NT2/D1 (cell line): Measurements from ENCODE around the gene EFCAB6.

Experiments used
- DNase-seq: peaks from one replicate; pipeline ENCODE4 v3.0.0-alpha.2; 2011; ENCODE audit warnings: low read depth, low spot score
- H3K27me3 ChIP-seq: 2 replicates; pipeline ENCODE4 v1.6.0; 2011; ENCODE audit warnings: mild to moderate bottlenecking; ENCODE audit not compliant: insufficient read length, insufficient read depth
- H3K36me3 ChIP-seq: 2 replicates; pipeline ENCODE4 v1.6.1; 2011; ENCODE audit warnings: mild to moderate bottlenecking, low read length, mixed read lengths; ENCODE audit not compliant: insufficient read depth, insufficient read length
- H3K4me1 ChIP-seq: 2 replicates; pipeline ENCODE4 v1.5.1; 2011; ENCODE audit not compliant: insufficient read depth, insufficient read length
- H3K4me3 ChIP-seq: 2 replicates; pipeline ENCODE4 v1.5.1; 2011; ENCODE audit warnings: low read depth; ENCODE audit not compliant: insufficient read length
- H3K9ac ChIP-seq: 2 replicates; pipeline ENCODE4 v1.6.0; 2011; ENCODE audit warnings: low read depth; ENCODE audit not compliant: insufficient read length
- H3K9me3 ChIP-seq: 2 replicates; pipeline ENCODE4 v1.5.1; 2011; ENCODE audit warnings: mild to moderate bottlenecking, low read length; ENCODE audit not compliant: insufficient read depth
- SUZ12 ChIP-seq: IDR thresholded peaks from 2 replicates; pipeline ENCODE4 v1.6.1; 2011; ENCODE audit not compliant: insufficient read length, insufficient read depth; ENCODE audit errors: extremely low read depth
- YY1 ChIP-seq: IDR thresholded peaks from 2 replicates; pipeline ENCODE4 v1.6.1; 2011; ENCODE audit not compliant: insufficient read length, insufficient read depth
- ZNF274 ChIP-seq: IDR thresholded peaks from 2 replicates; pipeline ENCODE4 v1.6.1; 2011; ENCODE audit warnings: mild to moderate bottlenecking, low read depth, low read length

The EFCAB6 gene

DNA sequence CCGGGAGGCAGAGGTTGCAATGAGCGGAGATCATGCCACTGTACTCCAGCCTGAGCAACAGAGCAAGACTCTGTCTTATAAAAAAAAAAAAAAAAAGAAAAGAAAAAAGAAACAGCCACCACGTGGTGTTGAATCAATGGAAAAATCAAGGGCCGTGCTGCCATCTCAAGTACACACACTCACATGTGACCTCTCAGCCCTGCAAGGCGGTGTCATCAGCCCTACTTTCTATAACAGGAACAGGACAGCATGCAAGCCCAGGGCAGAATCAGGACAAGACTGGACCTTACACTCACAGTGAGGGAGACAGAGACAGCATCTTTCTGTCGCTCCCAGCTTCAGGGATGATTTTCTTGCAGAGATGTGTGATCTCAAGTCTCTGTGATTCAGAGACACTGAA, 220.7 kb downstream of the EFCAB6 start:
- H3K4me1 ChIP-seq, result no peaks in the 10 kb centered on the region
- H3K36me3 ChIP-seq, result no peaks in the 10 kb centered on the region
- no peaks in the 10 kb centered on the region for H3K27me3 ChIP-seq
- TF ChIP-seq SUZ12, result no peak
- TF ChIP-seq ZNF274, result no peak
- no peak for TF ChIP-seq YY1
- no peaks in the 10 kb centered on the region for H3K9me3 ChIP-seq
- H3K4me3 ChIP-seq, result no peak overlapping the region
- H3K9ac ChIP-seq, result no peak overlapping the region
- DNase-seq, result no peak

DNA sequence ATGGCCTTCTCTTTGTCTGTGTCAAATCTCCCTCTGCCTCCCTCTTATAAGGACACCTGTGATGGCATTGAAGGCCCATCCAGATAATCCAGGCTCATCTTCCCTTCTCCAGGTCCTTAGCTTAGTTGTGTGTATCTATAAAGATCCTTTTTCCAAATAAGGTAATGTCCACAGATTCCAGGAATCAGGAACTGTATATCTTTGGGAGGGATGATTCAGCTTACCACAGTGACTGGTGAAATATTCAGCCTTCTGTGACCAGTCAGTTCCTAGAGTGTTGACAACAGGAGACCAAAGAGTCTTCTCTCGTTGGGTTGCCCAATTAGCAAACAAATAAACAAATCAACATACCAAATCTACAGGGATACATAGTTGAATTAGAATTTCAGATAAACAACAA, 224.5 kb downstream of the EFCAB6 start:
- Histone ChIP-seq H3K9ac (no peak overlapping the region), H3K4me3 (no peak overlapping the region), H3K9me3 (peaks cover 23% of the 10 kb centered on the region), H3K27me3 (no peaks in the 10 kb centered on the region), H3K36me3 (no peaks in the 10 kb centered on the region), H3K4me1 (no peaks in the 10 kb centered on the region)
- TF ChIP-seq ZNF274 (no peak), SUZ12 (no peak), YY1 (no peak)
- no peak for DNase-seq

GRCh38 chr22:43583501-43583900, 228.6 kb downstream of the EFCAB6 start:
- H3K4me1 ChIP-seq, result no peaks in the 10 kb centered on the region
- no peak for DNase-seq
- peaks cover 26% of the 10 kb centered on the region for H3K9me3 ChIP-seq
- no peak overlapping the region for H3K9ac ChIP-seq
- H3K36me3 ChIP-seq, result no peaks in the 10 kb centered on the region
- no peaks in the 10 kb centered on the region for H3K27me3 ChIP-seq
- H3K4me3 ChIP-seq, result no peak overlapping the region
- TF ChIP-seq ZNF274 (no peak), SUZ12 (no peak), YY1 (no peak)

- no peak overlapping the region for H3K4me3 ChIP-seq
- no peaks in the 10 kb centered on the region for H3K4me1 ChIP-seq
- TF ChIP-seq YY1, result no peak
- TF ChIP-seq SUZ12, result no peak
- no peak for TF ChIP-seq ZNF274
- no peak overlapping the region for H3K9ac ChIP-seq
- H3K9me3 ChIP-seq, result peaks cover 26% of the 10 kb centered on the region
- H3K36me3 ChIP-seq, result no peaks in the 10 kb centered on the region
- no peaks in the 10 kb centered on the region for H3K27me3 ChIP-seq
- DNase-seq, result no peak
These were observed 229.7 kb downstream of the EFCAB6 start for GRCh38 chr22:43582394-43582793.

DNA sequence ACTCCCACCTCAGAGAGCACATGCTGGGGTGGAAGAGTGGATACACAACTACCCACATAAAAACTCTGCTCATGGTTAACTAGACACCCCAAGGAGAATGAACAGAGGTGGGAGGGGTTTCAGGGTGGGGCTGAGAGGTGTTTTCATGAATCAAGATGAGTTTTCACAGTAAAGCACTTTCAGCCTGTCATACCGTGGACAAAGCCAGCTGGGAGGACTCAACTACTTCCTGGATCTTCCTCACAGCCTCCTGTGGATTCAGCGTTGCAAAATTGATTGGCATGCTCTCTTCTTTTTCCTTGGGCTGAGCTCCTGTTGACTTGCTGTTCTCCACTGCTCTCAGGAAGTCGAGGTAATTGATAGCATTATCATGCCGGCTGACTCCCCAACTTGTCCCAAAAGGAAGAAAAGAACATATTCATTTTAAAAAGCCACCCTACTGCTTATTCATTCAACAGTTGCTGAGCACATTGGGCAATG, 231.8 kb downstream of the EFCAB6 start:
- no peak for DNase-seq
- TF ChIP-seq YY1 (no peak), ZNF274 (no peak)

DNA sequence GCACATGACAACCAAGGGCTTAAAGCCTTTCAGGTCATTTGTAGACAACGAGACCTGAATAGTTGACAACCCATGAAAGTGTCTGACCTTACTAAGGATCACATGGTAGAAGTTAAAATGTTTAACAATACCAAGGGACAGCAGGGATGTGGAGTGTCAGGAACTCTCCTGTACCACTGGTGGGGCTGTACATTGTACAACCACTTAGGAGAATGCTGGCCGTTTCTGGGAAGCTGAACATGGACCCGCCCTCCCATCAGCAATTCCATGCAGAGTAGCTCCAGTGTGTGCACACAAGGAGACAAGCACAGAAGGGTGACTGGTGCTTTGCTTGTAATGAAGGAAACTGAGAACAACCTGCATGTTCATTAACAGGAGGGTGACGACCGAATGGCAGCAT, 237.4 kb downstream of the EFCAB6 start:
- no peaks in the 10 kb centered on the region for H3K36me3 ChIP-seq
- H3K27me3 ChIP-seq, result no peaks in the 10 kb centered on the region
- no peaks in the 10 kb centered on the region for H3K9me3 ChIP-seq
- TF ChIP-seq SUZ12, result no peak
- no peak for TF ChIP-seq ZNF274
- TF ChIP-seq YY1, result no peak
- DNase-seq, result no peak
- H3K9ac ChIP-seq, result no peak overlapping the region
- no peak overlapping the region for H3K4me3 ChIP-seq
- H3K4me1 ChIP-seq, result no peaks in the 10 kb centered on the region

More for the DNA sequence above, 231.8 kb downstream of the EFCAB6 start:
- Histone ChIP-seq H3K9me3 (peaks cover 21% of the 10 kb centered on the region), H3K36me3 (no peaks in the 10 kb centered on the region), H3K4me1 (no peaks in the 10 kb centered on the region), H3K9ac (no peak overlapping the region), H3K4me3 (no peak overlapping the region), H3K27me3 (no peaks in the 10 kb centered on the region)

GRCh38 chr22:43572710-43573109, 239.4 kb downstream of the EFCAB6 start:
- Histone ChIP-seq H3K4me3 (no peak overlapping the region), H3K4me1 (no peaks in the 10 kb centered on the region), H3K9ac (no peak overlapping the region), H3K36me3 (no peaks in the 10 kb centered on the region), H3K9me3 (no peaks in the 10 kb centered on the region), H3K27me3 (no peaks in the 10 kb centered on the region)
- DNase-seq, result no peak
- TF ChIP-seq YY1, result no peak
- no peak for TF ChIP-seq ZNF274
- no peak for TF ChIP-seq SUZ12
